Smooth muscle cell of the umbilical artery (primary cell): Measurements from ENCODE around the gene HHLA2. TPM values are rescaled to one million over a fixed set of nuclear protein-coding genes. Genes with fewer than 3 reads are reported as not detected.

Experiments used
- total RNA-seq: library from RNA; depleted of rRNA; stranded (reverse); fragments of >200 nt; gene quantifications from 2 replicates; pipeline ENCODE4 v1.2.3, GENCODE V29; 2014

Gene HHLA2, protein sequence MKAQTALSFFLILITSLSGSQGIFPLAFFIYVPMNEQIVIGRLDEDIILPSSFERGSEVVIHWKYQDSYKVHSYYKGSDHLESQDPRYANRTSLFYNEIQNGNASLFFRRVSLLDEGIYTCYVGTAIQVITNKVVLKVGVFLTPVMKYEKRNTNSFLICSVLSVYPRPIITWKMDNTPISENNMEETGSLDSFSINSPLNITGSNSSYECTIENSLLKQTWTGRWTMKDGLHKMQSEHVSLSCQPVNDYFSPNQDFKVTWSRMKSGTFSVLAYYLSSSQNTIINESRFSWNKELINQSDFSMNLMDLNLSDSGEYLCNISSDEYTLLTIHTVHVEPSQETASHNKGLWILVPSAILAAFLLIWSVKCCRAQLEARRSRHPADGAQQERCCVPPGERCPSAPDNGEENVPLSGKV
- total RNA-seq, result 0.05 TPM in 1 of 2 replicates, not detected in the other

DNA sequence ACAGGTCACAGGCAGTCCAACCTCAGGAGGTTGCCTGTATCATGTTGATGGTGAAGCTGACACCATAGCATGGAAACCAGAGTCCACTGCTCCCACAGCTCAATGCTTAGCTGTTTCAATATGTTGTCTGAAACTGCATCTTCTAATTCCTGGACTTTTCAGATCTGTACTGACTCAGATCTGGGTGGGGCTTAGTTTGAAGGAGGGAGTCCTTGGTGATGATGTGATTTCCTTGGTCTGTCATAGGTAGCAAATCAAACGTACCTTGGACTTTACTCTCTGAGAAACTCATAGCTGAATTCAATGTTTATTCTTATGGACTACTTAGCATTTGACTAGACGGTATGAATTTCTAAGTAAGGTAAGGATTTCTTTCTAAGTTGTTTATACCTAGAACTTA is at the start of gene HHLA2:
HHLA2 (plus strand) TSS at position 310 of the 400 bp plus-strand sequence. CDS start 55,266 bp downstream, outside the sequence.

Other genes with a start within 250 kb of the HHLA2 start
- gene CD47, start 205.5 kb upstream of the HHLA2 start, total RNA-seq, result 108 and 116 TPM in 2 replicates
- 54.3 and 81.1 TPM in 2 replicates for gene IFT57, start 74.1 kb upstream of the HHLA2 start, total RNA-seq
- gene MYH15, start 214.0 kb downstream of the HHLA2 start, total RNA-seq, result 1.2 and 8.1 TPM in 2 replicates